ENCODE results near the gene FCER2.

DNA sequence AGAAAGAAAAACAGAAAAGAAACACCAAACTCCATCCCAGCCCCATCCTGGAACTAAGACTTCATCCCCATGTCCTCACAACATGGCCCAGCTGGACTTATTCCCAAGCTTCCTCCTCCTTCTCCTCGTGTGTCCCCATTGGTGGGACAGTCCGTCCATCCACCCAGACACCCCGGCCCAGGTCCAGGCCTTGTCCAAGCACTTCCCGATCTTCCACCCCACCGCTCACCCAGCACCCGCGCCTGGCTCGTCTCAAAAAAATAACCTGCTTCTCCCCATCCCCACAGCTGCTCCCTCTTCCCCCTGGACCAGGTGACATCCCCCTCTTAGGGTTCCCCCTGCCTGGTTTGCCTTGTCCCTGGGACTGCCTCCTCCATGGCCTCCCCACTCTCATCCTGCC lies 1.4 kb upstream of the FCER2 start:
- TF ChIP-seq CTCF (IDR thresholded peaks at IDR 0.05; ENCODE audit: insufficient read depth, low read length, poor library complexity, severe bottlenecking) (no peak), EZH2phosphoT487 (conservative IDR thresholded peaks at IDR 0.05; ENCODE audit: low read length) (no peak)

Data from SU-DHL-6 (cell line).